HepG2 (cell line): Measurements from ENCODE around the gene CYP4F2. TPM values are rescaled to one million over a fixed set of nuclear protein-coding genes. Genes with fewer than 3 reads are reported as not detected.
"Not testable (repeated sequence)": the region's sequence is repeated elsewhere in the genome, so short reads cannot be mapped to it uniquely, and the experiment has no call there.

ENCODE experiments used
- ATAC-seq: fragments of 200-7000 bp; cut with Tn5 transposase; 3 replicates; pipeline ENCODE4 v1.9.1; 2020; ENCODE audit warnings: mild to moderate bottlenecking, moderate library complexity
- BruUV-seq: library from RNA; stranded (reverse); fragments of 400-500 nt; replicated peaks from 2 replicates; lab custom pipeline; 2021; lab: Mats Ljungman, UMichigan
- CTCF ChIA-PET: fragments of 300-600 bp; formaldehyde crosslinking; extraction: SDS; loops from one replicate; lab custom pipeline; 2021; ENCODE audit warnings: low total read pairs, inconsistent platforms, low intra/inter-chr PET ratio; lab: Yijun Ruan, JAX
- POLR2A ChIA-PET: fragments of 350-600 bp; sonication (Branson Sonifier 250); formaldehyde crosslinking; loops from one replicate; lab custom pipeline; 2020; ENCODE audit warnings: antibody characterized with exemption, inconsistent platforms; lab: Yijun Ruan, JAX
- DNase-seq: peaks from one replicate; pipeline ENCODE4 v3.0.0-alpha.2; 2015; ENCODE audit warnings: low spot score
- FAIRE-seq: peaks from 3 replicates; lab custom pipeline; 2011; peaks lifted over from hg19 to GRCh38; lab: Jason Lieb, UNC
- H2AFZ ChIP-seq: one replicate; pipeline ENCODE4 v1.6.1; 2011; ENCODE audit warnings: low read length, inconsistent platforms
- H3K27ac ChIP-seq: fragments of 300-600 bp; 3 replicates; pipeline ENCODE4 v1.8.0; 2011; ENCODE audit warnings: mixed run types, mild to moderate bottlenecking, mixed read lengths, low read length, inconsistent platforms; ENCODE audit not compliant: insufficient read depth; ENCODE audit errors: extremely low read length
- H3K27me3 ChIP-seq, 2 experiments: fragments of 200-600 bp in 1 of 2; 2 replicates in 1 of 2; 3 replicates in 1 of 2; pipeline versions ENCODE4 v1.6.0 to v1.8.0; 2011; ENCODE audit warnings: low read length in 2 of 2, mild to moderate bottlenecking in 2 of 2, moderate library complexity in 2 of 2, inconsistent platforms in 1 of 2; ENCODE audit not compliant: insufficient read depth in 2 of 2, control insufficient read depth in 1 of 2
- H3K36me3 ChIP-seq, 2 experiments: fragments of 200-600 bp in 1 of 2; replicated peaks in 1 of 2; 2 replicates in 1 of 2; 3 replicates in 1 of 2; pipeline versions ENCODE4 v1.5.1 to v1.8.0; 2011; ENCODE audit warnings: low read length in 2 of 2, inconsistent platforms in 1 of 2; ENCODE audit not compliant: insufficient read depth in 2 of 2, control insufficient read depth in 1 of 2
- H3K4me1 ChIP-seq: 2 replicates; pipeline ENCODE4 v1.5.1; 2012; ENCODE audit warnings: low read length, inconsistent platforms; ENCODE audit not compliant: insufficient read depth
- H3K4me2 ChIP-seq: 2 replicates; pipeline ENCODE4 v1.6.0; 2011; ENCODE audit warnings: low read depth, low read length, inconsistent platforms
- H3K4me3 ChIP-seq, 3 experiments: fragments of 200-600 bp in 1 of 3; sonication (generic), shearing (Covaris generic) in 1 of 3; replicated peaks in 1 of 3; 2 replicates each; pipeline ENCODE4 v1.5.1; 2011 to 2016; ENCODE audit warnings: low read length in 3 of 3, inconsistent platforms in 2 of 3, low read depth in 2 of 3, mild to moderate bottlenecking in 2 of 3, control low read depth in 1 of 3, mixed read lengths in 1 of 3; ENCODE audit not compliant: insufficient read depth in 1 of 3
- H3K79me2 ChIP-seq: one replicate; pipeline ENCODE4 v1.6.1; 2011; ENCODE audit warnings: low read length, inconsistent platforms; ENCODE audit not compliant: insufficient read depth
- H3K9ac ChIP-seq: 2 replicates; pipeline ENCODE4 v1.6.0; 2011; ENCODE audit warnings: mild to moderate bottlenecking, low read depth, low read length, inconsistent platforms; ENCODE audit not compliant: insufficient read depth
- H3K9me3 ChIP-seq: 2 replicates; pipeline ENCODE4 v1.5.1; 2012; ENCODE audit warnings: mild to moderate bottlenecking, low read length
- H4K20me1 ChIP-seq: 2 replicates; pipeline ENCODE4 v1.6.0; 2011; ENCODE audit warnings: inconsistent platforms, mild to moderate bottlenecking, low read length, moderate library complexity; ENCODE audit not compliant: insufficient read depth
- EHMT2 ChIP-seq: fragments of 200-600 bp; sonication (generic); IDR thresholded peaks from 2 replicates; pipeline ENCODE4 v1.7.0; 2017; ENCODE audit warnings: antibody characterized with exemption, low read depth, low read length, borderline replicate concordance
- HMGXB4 ChIP-seq, 2 experiments: sonication (generic) in 1 of 2; formaldehyde crosslinking in 1 of 2; IDR thresholded peaks; 2 replicates each; pipeline versions ENCODE4 v1.4.0 to v1.6.1; 2018 to 2020; ENCODE audit warnings: missing genetic modification reagents in 2 of 2, borderline replicate concordance in 1 of 2, low read depth in 1 of 2, mild to moderate bottlenecking in 1 of 2, missing biosample characterization in 1 of 2
- KDM2A ChIP-seq: sonication (generic); formaldehyde crosslinking; IDR thresholded peaks from 2 replicates; pipeline ENCODE4 v1.4.0; 2020; ENCODE audit warnings: low read depth, missing genetic modification reagents, borderline replicate concordance
- SNAI1 ChIP-seq: sonication (generic); formaldehyde crosslinking; IDR thresholded peaks from 2 replicates; pipeline ENCODE4 v1.5.0; 2020; ENCODE audit warnings: mild to moderate bottlenecking, missing genetic modification reagents, borderline replicate concordance
- SNAPC2 ChIP-seq: sonication (generic); formaldehyde crosslinking; IDR thresholded peaks from 2 replicates; pipeline ENCODE4 v1.8.1; 2022; ENCODE audit warnings: mild to moderate bottlenecking, missing genetic modification reagents
- SPEN ChIP-seq: sonication (generic); formaldehyde crosslinking; IDR thresholded peaks from 2 replicates; pipeline ENCODE4 v1.5.1; 2020; ENCODE audit warnings: low read depth, mild to moderate bottlenecking, missing genetic modification reagents
- TBX2 ChIP-seq: sonication (generic); formaldehyde crosslinking; IDR thresholded peaks from 2 replicates; pipeline ENCODE4 v1.5.0; 2020; ENCODE audit warnings: missing genetic modification reagents, mild to moderate bottlenecking, borderline replicate concordance
- ZKSCAN5 ChIP-seq: sonication (generic); formaldehyde crosslinking; IDR thresholded peaks from 2 replicates; pipeline ENCODE4 v1.5.1; 2020; ENCODE audit warnings: mild to moderate bottlenecking, missing genetic modification reagents
- ZNF710 ChIP-seq: sonication (generic); formaldehyde crosslinking; IDR thresholded peaks from 2 replicates; pipeline ENCODE4 v1.5.0; 2020; ENCODE audit warnings: mild to moderate bottlenecking, missing genetic modification reagents, borderline replicate concordance
- WGBS: methylation state at CpG from one replicate; pipeline ENCODE4 v1.1.6; 2017; ENCODE audit warnings: low lambda C conversion rate; 5-methylcytosine and 5-hydroxymethylcytosine counted together
- in situ Hi-C: cut with HindIII; loops from 2 replicates; pipeline ENCODE4 v1.10.0; 2017; ENCODE audit warnings: low pct_unique_long_range_greater_than_20kb; ENCODE audit not compliant: extremely low pct_ligation_motif_present
- intact Hi-C: fragments of 100-400 bp; cut with micrococcal nuclease; formaldehyde crosslinking; loops from one replicate; pipeline ENCODE4 v1.10.0; 2022; ENCODE audit not compliant: unreplicated experiment
- polyA plus RNA-seq, 8 experiments: library from polyadenylated mRNA; depleted of rRNA in 3 of 8; stranded (reverse) in 7 of 8; unstranded in 1 of 8; fragments of >200 nt; fragmentation: Illumina TruSeq in 4 of 8; extraction: Trizol in 4 of 8; gene quantifications; 2 replicates each; pipeline versions ENCODE4 v1.2.1 to v1.2.3, GENCODE V29; 2011 to 2016; ENCODE audit warnings: low read depth in 4 of 8, missing spikeins in 1 of 8, mixed read lengths in 1 of 8; ENCODE audit not compliant: insufficient read depth in 1 of 8
- total RNA-seq, 5 experiments: library from RNA; depleted of rRNA; stranded (reverse); fragments of >200 nt; fragmentation: Illumina TruSeq; extraction: Trizol; gene quantifications; 2 replicates each; pipeline ENCODE4 v1.2.3, GENCODE V29; 2016; ENCODE audit warnings: low read depth in 1 of 5

Gene CYP4F2
- total and polyA plus RNA-seq, 2 of the 13 experiments (the other 11 are each of a cell fraction or from before 2014, with no cell fraction given) = 3.7 to 3.9 TPM

GRCh38 chr19:15934332-15935078 lies 36.6 kb upstream of the CYP4F2 start, which contains the start of gene CYP4F11 (continued):
- no peak for TF ChIP-seq HMGXB4 (CRISPR knock-in tag; IDR thresholded peaks at IDR 0.05; ENCODE audit: borderline replicate concordance in 1 of 2, low read depth in 1 of 2)
- TF ChIP-seq SNAPC2 = no peak
- TF ChIP-seq SPEN (CRISPR knock-in tag) = peak; percentile 49; the same call in 1 of the 2 replicates
- peak; percentile 57; the same call in 1 of the 2 replicates for TF ChIP-seq EHMT2
- TF ChIP-seq ZKSCAN5 (CRISPR knock-in tag) = 0 out of 2 replicates have a peak, but pooled peaks have one; percentile 18
- peak; percentile 51 for TF ChIP-seq KDM2A (CRISPR knock-in tag)

- H4K20me1 ChIP-seq, H3K9me3 ChIP-seq, DNase-seq, in situ Hi-C loops, H3K79me2 ChIP-seq, FAIRE-seq, H3K27me3 ChIP-seq, CTCF ChIA-PET, H3K36me3 ChIP-seq, H2AFZ ChIP-seq, intact Hi-C loops: not testable (repeated sequence)
- TSS peak; percentile 76 for BruUV-seq
- Histone ChIP-seq H3K4me1 (peaks cover 21% of the 10 kb centered on the region), H3K4me2 (peak overlapping the region; percentile 70), H3K4me3 (peak overlapping the region; percentile 66 to 74 (median 70)), H3K27ac (peak overlapping the region; percentile 74), H3K9ac (peak overlapping the region; percentile 61)
- TF ChIP-seq SNAI1 (CRISPR knock-in tag) (0 out of 2 replicates have a peak, but pooled peaks have one; percentile 53), TBX2 (CRISPR knock-in tag) (0 out of 2 replicates have a peak, but pooled peaks have one; percentile 10), ZNF710 (CRISPR knock-in tag) (0 out of 2 replicates have a peak, but pooled peaks have one; percentile 26)
- WGBS = 38% methylated on average over 8 of the region's 12 CpGs
- ATAC-seq = peak; percentile 15
- POLR2A ChIA-PET = interaction anchor here (1.1 to 1.7 kb wide), 5 partner anchors 8 to 293 kb away, joined by 3 to 6 read pairs (median 3); partner anchors contain the start of genes CYP4F3 and FAM32A
These were observed 36.0 kb upstream of the CYP4F2 start for GRCh38 chr19:15933761-15934331.
